Measurements from ENCODE around the gene ACAP2.
"Not testable (repeated sequence)": the region's sequence is repeated elsewhere in the genome, so short reads cannot be mapped to it uniquely, and the experiment has no call there.

The ACAP2 gene

GRCh38 chr3:195442573-195443390 is at the start of gene ACAP2:
ACAP2 (minus strand) TSS chr3:195443020; CDS start chr3:195442847, 173 bp downstream.
- TF ChIP-seq, protein P1, sequence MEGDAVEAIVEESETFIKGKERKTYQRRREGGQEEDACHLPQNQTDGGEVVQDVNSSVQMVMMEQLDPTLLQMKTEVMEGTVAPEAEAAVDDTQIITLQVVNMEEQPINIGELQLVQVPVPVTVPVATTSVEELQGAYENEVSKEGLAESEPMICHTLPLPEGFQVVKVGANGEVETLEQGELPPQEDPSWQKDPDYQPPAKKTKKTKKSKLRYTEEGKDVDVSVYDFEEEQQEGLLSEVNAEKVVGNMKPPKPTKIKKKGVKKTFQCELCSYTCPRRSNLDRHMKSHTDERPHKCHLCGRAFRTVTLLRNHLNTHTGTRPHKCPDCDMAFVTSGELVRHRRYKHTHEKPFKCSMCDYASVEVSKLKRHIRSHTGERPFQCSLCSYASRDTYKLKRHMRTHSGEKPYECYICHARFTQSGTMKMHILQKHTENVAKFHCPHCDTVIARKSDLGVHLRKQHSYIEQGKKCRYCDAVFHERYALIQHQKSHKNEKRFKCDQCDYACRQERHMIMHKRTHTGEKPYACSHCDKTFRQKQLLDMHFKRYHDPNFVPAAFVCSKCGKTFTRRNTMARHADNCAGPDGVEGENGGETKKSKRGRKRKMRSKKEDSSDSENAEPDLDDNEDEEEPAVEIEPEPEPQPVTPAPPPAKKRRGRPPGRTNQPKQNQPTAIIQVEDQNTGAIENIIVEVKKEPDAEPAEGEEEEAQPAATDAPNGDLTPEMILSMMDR (IDR thresholded peaks at IDR 0.05; ENCODE audit: extremely low read depth, missing control alignments), result no peak
- DNase-seq (ENCODE audit: low spot score), result peak; percentile 100

- TF ChIP-seq, protein P1 (IDR thresholded peaks at IDR 0.05; ENCODE audit: extremely low read depth, missing control alignments), result no peak
- no peak for DNase-seq (ENCODE audit: low spot score)
Observed at GRCh38 chr3:195475614-195476013, 32.8 kb upstream of the ACAP2 start.

DNA sequence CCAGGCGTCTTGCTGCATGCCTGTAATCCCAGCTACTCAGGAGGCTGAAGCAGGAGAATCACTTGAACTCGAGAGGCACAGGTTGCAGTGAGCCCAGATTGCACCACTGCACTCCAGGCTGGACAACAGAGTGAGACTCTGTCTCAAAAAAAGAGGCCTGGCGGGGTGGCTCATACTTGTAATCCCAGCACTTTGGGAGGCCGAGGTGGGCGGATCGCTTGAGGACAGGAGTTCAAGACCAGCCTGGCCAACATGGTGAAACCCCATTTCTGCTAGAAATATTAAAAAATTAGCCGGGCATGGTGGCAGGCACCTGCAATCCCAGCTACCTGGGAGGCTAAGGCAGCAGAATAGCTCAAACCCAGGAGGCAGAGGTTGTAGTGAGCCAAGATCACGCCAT is 32.3 kb upstream of the ACAP2 start:
- DNase-seq (ENCODE audit: low spot score), result not testable (repeated sequence)

DNA sequence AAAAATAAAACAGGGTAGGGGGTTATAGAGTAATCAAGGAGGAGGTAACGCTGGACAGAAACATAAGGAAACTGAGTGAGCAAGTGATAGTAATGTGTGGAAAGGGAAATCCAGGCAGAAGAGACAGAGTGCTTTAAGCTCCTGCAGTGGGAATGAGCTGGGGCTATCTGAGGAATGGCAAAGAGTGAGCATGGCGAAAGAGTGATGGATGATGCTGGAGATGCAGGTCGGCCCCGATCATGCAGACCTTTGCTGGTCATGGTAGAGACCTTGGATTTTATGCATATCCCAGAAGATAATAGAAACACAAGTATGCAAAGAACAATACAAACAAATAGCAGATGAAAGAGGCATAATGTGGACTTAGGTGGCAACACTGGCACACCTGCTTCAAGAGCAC is 26.0 kb upstream of the ACAP2 start:
- TF ChIP-seq, protein P1 (IDR thresholded peaks at IDR 0.05; ENCODE audit: extremely low read depth, missing control alignments), result no peak
- no peak for DNase-seq (ENCODE audit: low spot score)

GRCh38 chr3:195468391-195468776 is 25.6 kb upstream of the ACAP2 start:
- TF ChIP-seq, protein P1 (IDR thresholded peaks at IDR 0.05; ENCODE audit: extremely low read depth, missing control alignments), result no peak
- no peak for DNase-seq (ENCODE audit: low spot score)

DNA sequence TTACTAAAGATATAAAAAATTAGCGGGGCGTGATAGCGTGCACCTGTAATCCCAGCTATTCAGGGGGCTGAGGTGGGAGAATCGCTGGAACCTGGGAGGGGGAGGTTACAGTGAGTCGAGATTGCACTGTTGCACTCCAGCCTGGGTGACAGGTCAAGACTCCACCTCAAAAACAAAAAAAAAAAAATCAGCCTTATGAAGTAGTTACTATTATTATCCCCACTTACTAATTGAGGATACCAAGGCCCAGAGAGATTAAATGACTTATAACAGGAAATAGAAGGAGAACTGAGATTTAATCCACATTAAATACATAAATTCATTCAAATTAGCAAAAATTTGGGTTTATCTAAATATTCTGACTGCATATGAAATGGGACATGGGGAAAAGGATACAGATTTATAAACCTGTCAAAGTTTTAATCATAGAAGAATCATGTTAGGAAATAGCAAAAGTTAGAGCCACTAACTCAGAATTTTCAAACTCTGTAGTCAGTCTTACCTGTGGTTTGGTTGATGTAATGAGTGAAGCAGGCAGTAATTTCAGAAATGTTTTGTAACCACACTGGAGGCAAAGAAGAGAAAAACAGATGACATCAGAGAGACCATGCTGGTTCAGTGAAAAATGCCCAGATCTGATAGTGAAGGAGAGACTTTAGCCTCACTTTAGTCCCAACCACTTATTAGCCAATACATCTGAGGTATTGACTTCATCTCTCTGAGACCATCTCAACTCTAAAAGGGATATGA is 25.0 kb upstream of the ACAP2 start:
- no peak for DNase-seq (ENCODE audit: low spot score)
- TF ChIP-seq, protein P1 (IDR thresholded peaks at IDR 0.05; ENCODE audit: extremely low read depth, missing control alignments), result no peak

DNA sequence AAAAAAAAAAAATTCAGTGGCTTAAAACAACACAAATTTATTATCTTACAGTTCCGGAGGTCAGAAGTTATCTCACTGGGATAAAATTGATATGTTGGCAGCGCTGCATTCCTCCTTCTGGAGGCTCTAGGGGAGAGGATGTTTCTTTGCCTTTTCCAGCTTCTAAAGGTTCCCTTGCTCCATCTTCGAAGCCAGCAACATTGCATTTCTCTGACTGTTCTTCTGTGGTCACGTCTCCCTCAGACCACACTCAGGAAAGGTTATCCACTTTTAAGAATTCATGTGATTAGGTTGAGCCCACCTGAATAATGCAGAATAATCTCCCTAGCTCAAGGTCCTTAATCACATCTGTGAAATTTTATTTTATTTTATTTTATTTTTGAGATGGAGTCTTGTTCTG is 23.4 kb upstream of the ACAP2 start:
- TF ChIP-seq, protein P1 (IDR thresholded peaks at IDR 0.05; ENCODE audit: extremely low read depth, missing control alignments), result no peak

GRCh38 chr3:195462922-195463321 is 20.1 kb upstream of the ACAP2 start:
- not testable (repeated sequence) for DNase-seq (ENCODE audit: low spot score)

More for the DNA sequence above, 23.4 kb upstream of the ACAP2 start:
- no peak for DNase-seq (ENCODE audit: low spot score)
